Astrocyte (in vitro differentiated cells and primary cell): Measurements from ENCODE around the gene C2orf68. TPM values are rescaled to one million over a fixed set of nuclear protein-coding genes. Genes with fewer than 3 reads are reported as not detected.
A peak's percentile ranks its signal among the peaks of the same experiment; 100 is the strongest.

Experiments used
- DNase-seq: peaks from one replicate; pipeline ENCODE4 v3.0.0-alpha.2; 2010; ENCODE audit warnings: low read depth
- FAIRE-seq: peaks from 2 replicates; lab custom pipeline; 2011; peaks lifted over from hg19 to GRCh38; lab: Jason Lieb, UNC
- H2AFZ ChIP-seq: 2 replicates; pipeline ENCODE4 v1.6.0; 2012; ENCODE audit warnings: low read depth, low read length, inconsistent platforms
- H3K27ac ChIP-seq: 2 replicates; pipeline ENCODE4 v1.5.1; 2011; ENCODE audit warnings: low read depth, low read length, inconsistent platforms
- H3K27me3 ChIP-seq: 2 replicates; pipeline ENCODE4 v1.6.0; 2011; ENCODE audit warnings: low read length, inconsistent platforms; ENCODE audit not compliant: insufficient read depth
- H3K36me3 ChIP-seq: 2 replicates; pipeline ENCODE4 v1.5.1; 2011; ENCODE audit warnings: low read length, inconsistent platforms; ENCODE audit not compliant: insufficient read depth
- H3K4me1 ChIP-seq: 2 replicates; pipeline ENCODE4 v1.5.1; 2011; ENCODE audit warnings: low read length, inconsistent platforms; ENCODE audit not compliant: insufficient read depth
- H3K4me2 ChIP-seq: 2 replicates; pipeline ENCODE4 v1.6.0; 2012; ENCODE audit warnings: low read length, inconsistent platforms
- H3K4me3 ChIP-seq: 2 replicates; pipeline ENCODE4 v1.5.1; 2011; ENCODE audit warnings: low read depth, mild to moderate bottlenecking, low read length, inconsistent platforms; ENCODE audit not compliant: insufficient read depth
- H3K79me2 ChIP-seq: 2 replicates; pipeline ENCODE4 v1.6.0; 2012; ENCODE audit warnings: mild to moderate bottlenecking, low read length, inconsistent platforms; ENCODE audit not compliant: insufficient read depth
- H3K9ac ChIP-seq: 2 replicates; pipeline ENCODE4 v1.6.0; 2012; ENCODE audit warnings: mild to moderate bottlenecking, low read length, inconsistent platforms
- H3K9me3 ChIP-seq: 2 replicates; pipeline ENCODE4 v1.5.1; 2012; ENCODE audit warnings: low read depth, mild to moderate bottlenecking, low read length, inconsistent platforms; ENCODE audit not compliant: insufficient read depth
- H4K20me1 ChIP-seq: 2 replicates; pipeline ENCODE4 v1.6.0; 2012; ENCODE audit warnings: low read length, inconsistent platforms; ENCODE audit not compliant: insufficient read depth
- H3K27ac Mint-ChIP-seq: one replicate; pipeline ENCODE4 v1.8.0; 2021; ENCODE audit warnings: mild to moderate bottlenecking, mixed read lengths; ENCODE audit not compliant: unreplicated experiment
- H3K27me3 Mint-ChIP-seq: one replicate; pipeline ENCODE4 v1.8.0; 2021; ENCODE audit warnings: low read depth, mixed read lengths; ENCODE audit not compliant: unreplicated experiment
- H3K36me3 Mint-ChIP-seq: one replicate; pipeline ENCODE4 v1.8.0; 2021; ENCODE audit warnings: low read depth, mixed read lengths; ENCODE audit not compliant: unreplicated experiment
- H3K4me1 Mint-ChIP-seq: one replicate; pipeline ENCODE4 v1.8.0; 2021; ENCODE audit warnings: low read depth, mixed read lengths; ENCODE audit not compliant: unreplicated experiment
- H3K4me3 Mint-ChIP-seq: one replicate; pipeline ENCODE4 v1.8.0; 2021; ENCODE audit warnings: mild to moderate bottlenecking, moderate library complexity, mixed read lengths; ENCODE audit not compliant: unreplicated experiment
- H3K9me3 Mint-ChIP-seq: one replicate; pipeline ENCODE4 v1.8.0; 2021; ENCODE audit warnings: mild to moderate bottlenecking, mixed read lengths; ENCODE audit not compliant: unreplicated experiment
- CTCF ChIP-seq: IDR thresholded peaks from 2 replicates; pipeline ENCODE4 v1.5.1; 2011; ENCODE audit warnings: low read depth, mild to moderate bottlenecking, inconsistent platforms, low read length, moderate library complexity; ENCODE audit not compliant: insufficient read depth
- EZH2 ChIP-seq: IDR thresholded peaks from 2 replicates; pipeline ENCODE4 v1.6.1; 2012; ENCODE audit warnings: mild to moderate bottlenecking, low read length, inconsistent platforms; ENCODE audit not compliant: insufficient read depth
- total RNA-seq: library from RNA; stranded (reverse); gene quantifications from 2 replicates; pipeline ENCODE4 v1.2.1, GENCODE V29; 2021

C2orf68 gene
- total RNA-seq, 1 donor from 2014 or later = 17.8 TPM

GRCh38 chr2:85585781-85586105, 26.1 kb downstream of the C2orf68 start:
- Histone ChIP-seq H3K9ac (peak overlapping the region; percentile 75), H3K4me2 (peak overlapping the region; percentile 92), H3K4me1 (peaks cover 29% of the 10 kb centered on the region), H3K36me3 (no peaks in the 10 kb centered on the region), H4K20me1 (no peaks in the 10 kb centered on the region), H3K4me3 (no peak overlapping the region), H3K27me3 (no peaks in the 10 kb centered on the region), H2AFZ (peak overlapping the region; percentile 33), H3K27ac (peak overlapping the region; percentile 64), H3K9me3 (no peaks in the 10 kb centered on the region), H3K79me2 (peaks cover 2% of the 10 kb centered on the region)
- FAIRE-seq (no peak), DNase-seq (peak; percentile 86)
- Mint-ChIP-seq H3K27ac (peak overlapping the region; percentile 21), H3K36me3 (peaks cover 7% of the 10 kb centered on the region), H3K4me1 (peaks cover 42% of the 10 kb centered on the region), H3K27me3 (peaks cover 7% of the 10 kb centered on the region), H3K9me3 (no peaks in the 10 kb centered on the region), H3K4me3 (peak overlapping the region; percentile 20)
- no peak for TF ChIP-seq CTCF
- TF ChIP-seq EZH2 = no peak

DNA sequence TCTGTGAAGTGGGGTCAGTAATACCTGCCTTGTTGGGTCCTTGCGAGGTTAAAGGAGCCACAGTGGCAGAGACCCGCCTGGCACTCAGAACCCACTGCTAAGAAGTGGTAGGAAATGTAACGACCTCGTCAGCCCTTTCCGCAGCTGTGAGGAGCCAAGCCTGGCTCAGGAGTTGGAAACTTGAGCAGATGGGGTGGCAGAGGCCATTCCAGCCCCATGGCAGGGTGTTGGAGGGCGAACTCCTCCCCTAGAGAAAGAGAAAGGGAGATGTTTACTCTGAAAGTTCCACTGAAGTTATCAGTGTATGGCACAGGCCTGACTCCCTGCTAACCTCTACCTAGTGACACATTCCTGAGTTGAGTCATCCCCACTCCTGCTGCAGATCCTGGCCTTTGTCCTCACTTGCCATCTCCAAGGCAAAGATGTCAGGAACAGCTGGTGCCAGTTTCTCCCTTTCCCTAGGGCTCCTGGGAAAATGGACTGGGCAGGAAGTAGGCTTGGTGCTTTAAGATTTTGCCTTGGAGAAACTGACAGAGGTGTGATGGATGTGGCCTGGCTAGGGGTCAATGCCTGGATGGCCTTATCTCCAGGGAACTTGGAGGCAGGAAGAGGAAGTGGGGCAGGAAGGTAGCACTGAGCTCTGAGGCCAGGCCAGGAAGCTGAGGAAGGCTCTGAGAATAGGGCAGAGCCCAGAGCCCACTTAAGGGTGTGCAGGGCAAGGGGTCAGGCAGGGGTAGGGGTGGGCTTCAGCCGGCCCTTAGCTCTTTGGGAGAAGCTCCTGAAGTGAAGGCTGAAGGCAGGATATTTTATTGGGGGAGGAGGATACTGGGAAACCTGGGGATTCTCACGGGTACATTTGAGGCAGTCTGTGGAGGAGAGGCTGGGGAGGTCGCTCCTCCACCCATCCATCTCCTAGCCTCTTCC, 26.7 kb downstream of the C2orf68 start:
- peak overlapping the region; percentile 92 for H3K4me2 ChIP-seq
- peak overlapping the region; percentile 82 for H2AFZ ChIP-seq
- FAIRE-seq (no peak), DNase-seq (peak; percentile 58)
- Mint-ChIP-seq H3K36me3 (peaks cover 7% of the 10 kb centered on the region), H3K27me3 (peaks cover 7% of the 10 kb centered on the region), H3K27ac (peak overlapping the region; percentile 21), H3K4me1 (peaks cover 36% of the 10 kb centered on the region), H3K4me3 (peak overlapping the region; percentile 55), H3K9me3 (no peaks in the 10 kb centered on the region)
- H3K4me1 ChIP-seq = peaks cover 22% of the 10 kb centered on the region
- TF ChIP-seq EZH2 (no peak), CTCF (no peak)
- H3K9ac ChIP-seq = peak overlapping the region; percentile 75
- H3K79me2 ChIP-seq = peaks cover 2% of the 10 kb centered on the region
- H3K36me3 ChIP-seq = no peaks in the 10 kb centered on the region
- H3K27me3 ChIP-seq = no peaks in the 10 kb centered on the region
- no peaks in the 10 kb centered on the region for H3K9me3 ChIP-seq
- peak overlapping the region; percentile 55 for H3K4me3 ChIP-seq
- peak overlapping the region; percentile 64 for H3K27ac ChIP-seq
- H4K20me1 ChIP-seq = no peaks in the 10 kb centered on the region

DNA sequence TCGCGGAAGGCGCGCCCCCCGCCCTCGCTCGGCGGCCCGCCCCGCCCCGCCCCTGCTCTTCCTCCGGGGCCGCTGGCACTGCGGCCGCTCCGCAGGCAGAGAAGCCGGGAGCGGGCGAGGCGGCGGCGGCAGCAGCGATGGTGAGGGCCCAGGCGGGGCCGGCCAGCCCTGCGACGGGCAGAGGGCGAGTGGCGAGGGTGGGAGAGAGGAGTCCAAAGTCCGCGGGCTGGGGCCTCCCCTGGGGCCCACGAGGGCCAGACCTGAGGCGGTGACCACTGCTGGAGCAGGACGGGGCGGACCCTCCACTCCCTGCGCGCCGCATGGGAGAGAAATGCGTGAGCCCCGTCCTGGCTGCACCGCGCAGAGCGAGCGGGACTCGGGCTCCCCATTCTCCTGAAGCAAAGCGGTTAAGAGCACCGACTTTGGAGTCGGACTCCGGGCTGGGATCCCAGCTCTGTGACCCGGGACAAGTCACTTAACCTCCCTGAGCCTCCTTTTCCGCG, 27.5 kb downstream of the C2orf68 start, which contains the start of gene VAMP5:
TSS of gene VAMP5 (plus strand) at position 78 of the 503 bp plus-strand sequence. CDS start at position 138, 60 bp downstream.
- no peak for DNase-seq
- FAIRE-seq = no peak
- Mint-ChIP-seq H3K4me1 (peaks cover 33% of the 10 kb centered on the region), H3K27me3 (peaks cover 7% of the 10 kb centered on the region), H3K27ac (peak within 1 kb of the TSS; percentile 21), H3K4me3 (peak within 1 kb of the TSS; percentile 55), H3K9me3 (no peaks in the 10 kb centered on the region), H3K36me3 (peaks cover 7% of the 10 kb centered on the region)
- peaks cover 20% of the 10 kb centered on the region for H3K4me1 ChIP-seq
- no peaks in the 10 kb centered on the region for H3K36me3 ChIP-seq
- no peaks in the 10 kb centered on the region for H3K27me3 ChIP-seq
- H4K20me1 ChIP-seq = no peaks in the 10 kb centered on the region
- peaks cover 2% of the 10 kb centered on the region for H3K79me2 ChIP-seq
- TF ChIP-seq CTCF (no peak), EZH2 (no peak)
- peak within 1 kb of the TSS; percentile 55 for H3K4me3 ChIP-seq
- H3K27ac ChIP-seq = peak within 1 kb of the TSS; percentile 64
- H3K9me3 ChIP-seq = no peaks in the 10 kb centered on the region
- peak within 1 kb of the TSS; percentile 82 for H2AFZ ChIP-seq
- peak within 1 kb of the TSS; percentile 75 for H3K9ac ChIP-seq
- H3K4me2 ChIP-seq = peak within 1 kb of the TSS; percentile 92
